GM19099 (cell line): Measurements from ENCODE around the gene OR2A2.

Source experiments
- POLR2A ChIP-seq: IDR thresholded peaks from 3 replicates; pipeline ENCODE4 v1.6.1; 2011; ENCODE audit warnings: low read depth; ENCODE audit not compliant: insufficient read length; ENCODE audit errors: extremely low read depth

Gene OR2A2, protein sequence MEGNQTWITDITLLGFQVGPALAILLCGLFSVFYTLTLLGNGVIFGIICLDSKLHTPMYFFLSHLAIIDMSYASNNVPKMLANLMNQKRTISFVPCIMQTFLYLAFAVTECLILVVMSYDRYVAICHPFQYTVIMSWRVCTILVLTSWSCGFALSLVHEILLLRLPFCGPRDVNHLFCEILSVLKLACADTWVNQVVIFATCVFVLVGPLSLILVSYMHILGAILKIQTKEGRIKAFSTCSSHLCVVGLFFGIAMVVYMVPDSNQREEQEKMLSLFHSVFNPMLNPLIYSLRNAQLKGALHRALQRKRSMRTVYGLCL

DNA sequence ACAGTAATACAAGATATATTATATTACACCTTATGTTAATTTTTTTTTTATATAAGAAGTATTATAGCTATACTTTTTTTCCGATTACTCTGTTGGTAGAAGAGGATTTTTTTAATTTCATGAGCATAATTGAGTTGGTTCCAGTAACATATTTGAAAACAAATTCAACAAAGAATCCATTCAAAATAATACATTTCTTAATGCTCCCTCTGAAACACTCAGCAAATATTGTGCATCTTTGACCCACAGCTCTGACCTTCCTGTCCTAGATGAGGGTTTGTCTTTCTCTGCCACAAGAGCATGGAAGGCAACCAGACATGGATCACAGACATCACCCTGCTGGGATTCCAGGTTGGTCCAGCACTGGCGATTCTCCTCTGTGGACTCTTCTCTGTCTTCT lies at the start of gene OR2A2:
Gene OR2A2, plus strand, starts transcription at position 301 of the 400 bp plus-strand sequence. Its CDS starts 0 bp downstream, at position 301.
- TF ChIP-seq POLR2A = no peak

DNA sequence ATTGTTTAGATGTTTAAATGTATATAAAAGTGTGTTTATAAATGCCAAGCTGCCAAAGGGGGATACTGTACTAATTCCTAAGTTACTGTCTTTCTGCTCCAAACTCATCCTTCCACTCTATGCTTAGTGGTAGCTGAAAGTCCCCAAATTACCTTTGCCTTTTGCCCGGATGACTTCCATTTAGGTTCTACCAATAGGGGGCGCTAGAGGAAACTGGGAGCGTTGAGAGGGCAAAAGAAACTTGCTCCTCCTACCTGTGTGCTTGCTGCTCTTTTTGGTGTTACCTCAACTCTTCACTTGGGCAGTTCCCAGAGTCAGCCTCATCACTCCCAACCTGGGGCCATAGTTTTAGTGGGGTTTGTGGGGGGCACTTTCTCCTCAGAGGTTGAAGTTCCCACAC lies 45.7 kb upstream of the OR2A2 start:
- no peak for TF ChIP-seq POLR2A

DNA sequence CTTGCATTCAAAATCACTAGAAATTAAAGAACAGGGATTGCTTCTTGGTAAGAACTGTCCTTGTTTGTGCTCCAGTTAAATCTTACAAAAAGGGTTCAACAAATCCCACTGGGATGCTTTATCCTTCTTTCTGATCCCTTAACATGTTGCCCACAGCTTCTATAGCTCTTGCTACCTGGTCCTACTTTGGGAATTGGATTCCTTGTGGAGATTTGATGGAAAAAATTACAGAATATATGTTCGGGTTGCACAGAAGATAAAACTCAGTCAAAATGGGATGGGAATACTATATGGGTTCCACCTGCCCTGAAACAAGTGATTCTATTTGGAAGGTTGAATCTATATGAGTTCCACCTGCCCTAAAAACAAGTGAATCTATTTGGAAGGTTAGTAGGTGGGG lies 39.9 kb upstream of the OR2A2 start, which contains the start of gene OR2A25:
Gene OR2A25, plus strand, starts transcription at position 301 of the 400 bp plus-strand sequence. CDS start 4,409 bp downstream, outside the sequence.
- no peak for TF ChIP-seq POLR2A

DNA sequence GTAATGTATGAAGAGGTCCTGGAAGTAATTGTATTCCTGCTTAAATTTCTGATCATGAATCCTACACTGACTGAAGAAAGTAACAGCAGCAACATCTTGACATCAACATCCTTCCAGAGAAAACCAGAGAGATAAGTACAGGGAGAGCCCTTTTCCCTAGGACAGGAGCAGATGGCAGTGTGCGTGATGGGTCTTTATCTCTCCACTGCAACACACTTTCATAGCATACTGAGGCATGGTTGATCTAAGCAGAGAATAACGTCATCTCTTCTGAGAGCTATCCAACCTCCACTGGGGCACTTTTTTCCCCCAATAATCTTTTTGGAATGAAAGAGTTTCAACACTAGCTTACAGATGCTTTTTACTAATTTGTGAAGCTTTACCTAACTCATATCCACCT lies 39.4 kb upstream of the OR2A2 start:
- no peak for TF ChIP-seq POLR2A

DNA sequence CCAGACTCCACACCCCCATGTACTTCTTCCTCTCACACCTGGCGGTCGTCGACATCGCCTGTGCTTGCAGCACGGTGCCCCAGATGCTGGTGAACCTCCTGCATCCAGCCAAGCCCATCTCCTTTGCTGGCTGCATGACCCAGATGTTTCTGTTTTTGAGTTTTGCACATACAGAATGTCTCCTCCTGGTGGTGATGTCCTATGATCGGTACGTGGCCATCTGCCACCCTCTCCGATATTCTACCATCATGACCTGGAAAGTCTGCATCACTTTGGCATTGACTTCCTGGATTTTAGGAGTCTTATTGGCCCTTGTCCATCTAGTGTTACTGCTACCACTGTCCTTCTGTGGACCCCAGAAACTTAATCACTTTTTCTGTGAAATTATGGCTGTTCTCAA lies 35.0 kb upstream of the OR2A2 start:
- no peak for TF ChIP-seq POLR2A

DNA sequence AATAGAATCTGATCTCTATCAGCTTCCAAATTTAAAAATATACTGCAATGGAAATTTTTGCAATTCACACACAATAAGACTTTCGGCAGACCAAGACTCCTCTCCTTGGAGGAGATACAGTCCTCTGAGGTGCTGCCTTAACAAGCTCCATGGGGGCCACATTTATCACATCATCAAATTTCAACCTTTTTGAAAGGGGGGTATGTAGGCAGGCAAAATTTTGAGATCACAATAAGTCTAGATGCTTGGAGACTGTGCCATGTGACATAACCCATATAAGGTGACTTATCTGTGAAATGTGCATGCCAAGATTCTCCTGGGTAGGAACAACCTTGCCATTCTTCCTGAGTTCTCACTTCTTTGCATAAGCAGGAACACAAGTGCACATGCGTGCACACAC lies 23.4 kb upstream of the OR2A2 start, which contains the start of gene OR2A12:
Gene OR2A12, plus strand, starts transcription at position 301 of the 400 bp plus-strand sequence. CDS start 8,830 bp downstream, outside the sequence.
- TF ChIP-seq POLR2A = no peak

DNA sequence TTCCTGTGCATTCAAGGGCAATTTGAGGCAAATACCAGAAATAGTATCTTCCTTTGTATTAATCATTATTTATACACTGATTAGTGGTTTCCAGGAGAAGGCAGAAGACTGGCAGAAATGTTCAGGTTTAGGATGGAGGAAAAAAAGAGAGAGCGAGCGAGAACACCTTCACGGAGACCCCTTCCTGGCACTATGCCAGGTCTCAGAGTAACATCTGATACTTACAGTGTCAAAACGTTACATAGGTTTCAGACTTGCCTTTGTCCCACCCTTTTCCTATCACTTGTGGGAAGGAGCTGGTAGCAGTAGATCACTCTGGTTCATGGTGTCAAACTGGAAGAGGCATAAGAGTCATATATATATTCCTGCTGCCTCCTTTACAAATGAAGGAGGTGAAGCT lies 22.7 kb upstream of the OR2A2 start:
- no peak for TF ChIP-seq POLR2A

DNA sequence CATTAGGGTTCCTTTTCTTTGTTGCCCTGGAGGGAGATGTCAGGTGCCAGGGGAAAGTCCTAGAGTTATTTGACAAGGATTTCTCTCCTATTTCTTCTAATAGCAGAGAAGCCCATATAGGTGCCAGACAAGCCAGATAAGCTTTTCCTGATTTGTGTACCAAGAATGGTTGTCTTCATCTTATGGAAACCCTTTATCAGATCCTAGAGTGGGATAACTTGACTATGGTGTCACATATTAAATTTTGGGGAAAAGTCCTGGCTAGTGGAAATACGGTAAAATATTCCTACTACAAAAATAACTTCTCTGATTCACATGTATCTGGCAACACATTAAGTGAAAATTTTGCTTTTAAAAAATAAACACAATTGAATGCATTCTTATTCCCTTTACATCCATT lies 22.2 kb upstream of the OR2A2 start:
- TF ChIP-seq POLR2A = no peak

DNA sequence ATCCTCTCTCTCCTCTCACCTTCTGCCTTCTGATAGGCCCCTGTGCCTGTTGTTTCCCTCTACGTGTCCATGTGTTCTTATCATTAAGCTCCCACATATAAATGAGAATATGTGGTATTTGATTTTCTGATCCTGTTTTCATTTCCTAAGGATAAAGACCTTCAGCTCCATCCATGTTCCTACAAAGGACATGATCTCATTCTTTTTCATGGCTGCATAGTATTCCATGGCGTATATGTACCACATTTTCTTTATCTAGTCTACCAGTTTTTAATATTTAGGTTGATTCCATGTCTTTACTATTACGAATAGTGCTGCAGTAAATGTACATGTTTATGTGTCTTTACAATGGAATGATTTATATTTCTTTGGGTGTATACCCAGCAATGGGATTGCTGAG lies 18.7 kb upstream of the OR2A2 start:
- no peak for TF ChIP-seq POLR2A

DNA sequence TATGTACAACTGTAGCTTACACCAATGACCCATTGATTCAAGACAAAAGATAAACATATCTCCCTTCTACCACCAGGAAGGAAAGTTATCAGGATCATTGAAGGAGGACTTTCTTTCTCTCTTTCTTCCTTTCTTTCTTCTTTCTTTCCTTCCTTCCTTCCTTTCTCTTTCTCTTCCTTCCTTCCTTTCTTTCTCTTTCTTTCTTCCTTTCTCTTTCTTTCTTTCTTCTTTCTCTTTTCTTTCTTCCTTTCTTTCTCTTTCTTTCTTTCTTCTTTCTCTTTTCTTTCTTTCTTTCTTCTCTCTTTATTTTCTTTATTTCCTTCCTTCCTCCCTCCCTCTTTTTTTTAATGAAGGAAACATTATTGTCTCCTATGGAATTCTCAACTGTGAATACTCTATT lies 10.6 kb upstream of the OR2A2 start:
- TF ChIP-seq POLR2A = no peak

DNA sequence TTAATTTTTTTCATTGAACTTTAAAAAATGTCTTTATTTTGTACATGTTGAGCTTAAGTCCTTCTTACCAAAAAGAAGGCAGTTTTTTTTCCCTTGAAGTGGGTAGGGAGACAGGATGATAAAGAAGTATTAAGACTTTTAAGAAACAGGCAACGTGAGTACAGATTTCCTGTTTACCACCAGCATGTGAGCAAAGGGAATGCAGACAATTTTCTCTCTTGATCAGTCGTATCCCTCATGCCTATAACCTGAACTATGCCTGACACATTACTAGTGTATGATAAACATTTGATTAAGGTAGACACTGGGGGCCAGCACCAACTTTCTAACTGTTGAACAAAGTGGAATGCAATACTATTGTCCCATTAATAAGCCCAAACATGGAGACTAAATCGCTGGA lies 8.8 kb upstream of the OR2A2 start:
- no peak for TF ChIP-seq POLR2A

DNA sequence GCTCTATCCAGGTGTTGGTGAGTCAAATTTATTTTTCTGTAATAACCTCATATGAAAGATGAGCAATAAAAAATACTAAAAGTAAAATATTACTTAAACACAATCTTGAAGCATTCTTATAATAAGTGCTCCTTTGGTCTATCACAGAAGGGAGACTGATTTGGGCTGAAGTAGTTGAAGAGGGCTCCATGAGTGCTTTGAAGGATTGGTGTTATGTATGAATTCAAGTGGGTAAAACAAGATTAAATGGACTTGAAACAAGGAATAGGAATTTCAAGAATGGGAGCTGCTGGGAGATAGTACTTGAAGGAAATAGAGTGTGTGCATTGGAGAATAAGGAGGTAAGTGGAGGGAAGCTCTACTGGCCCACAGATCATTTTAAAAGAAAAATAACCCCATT lies 7.3 kb upstream of the OR2A2 start:
- TF ChIP-seq POLR2A = no peak

DNA sequence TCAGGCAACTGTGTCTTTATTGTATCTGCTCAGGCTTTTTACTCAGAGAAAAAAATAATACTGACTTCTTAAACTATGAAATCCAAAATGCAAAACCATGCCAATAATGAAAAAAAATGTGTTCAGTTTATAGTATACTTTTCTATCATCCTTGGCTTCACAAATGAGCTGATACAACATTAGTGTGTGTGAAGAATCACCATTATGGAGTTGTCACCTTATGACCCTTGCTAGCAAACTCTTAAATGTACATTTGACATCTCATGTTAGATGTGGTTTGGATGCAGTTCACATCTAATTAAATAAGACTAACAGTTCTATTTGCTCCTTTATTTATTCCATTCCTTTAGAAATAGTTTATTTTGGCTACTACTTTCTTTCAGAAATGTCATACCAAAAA lies 4.2 kb upstream of the OR2A2 start:
- no peak for TF ChIP-seq POLR2A

DNA sequence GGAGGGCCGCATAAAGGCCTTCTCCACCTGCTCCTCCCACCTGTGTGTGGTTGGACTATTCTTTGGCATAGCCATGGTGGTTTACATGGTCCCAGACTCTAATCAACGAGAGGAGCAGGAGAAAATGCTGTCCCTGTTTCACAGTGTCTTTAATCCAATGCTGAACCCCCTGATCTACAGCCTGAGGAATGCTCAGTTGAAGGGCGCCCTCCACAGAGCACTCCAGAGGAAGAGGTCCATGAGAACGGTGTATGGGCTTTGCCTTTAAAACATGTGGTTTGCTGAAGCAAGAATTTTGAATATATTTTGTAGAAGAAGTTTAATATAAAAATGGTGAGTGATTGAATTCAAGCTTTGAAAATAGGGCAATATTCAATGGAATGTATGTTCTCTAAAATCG lies 889 bp downstream of the OR2A2 start:
- no peak for TF ChIP-seq POLR2A

DNA sequence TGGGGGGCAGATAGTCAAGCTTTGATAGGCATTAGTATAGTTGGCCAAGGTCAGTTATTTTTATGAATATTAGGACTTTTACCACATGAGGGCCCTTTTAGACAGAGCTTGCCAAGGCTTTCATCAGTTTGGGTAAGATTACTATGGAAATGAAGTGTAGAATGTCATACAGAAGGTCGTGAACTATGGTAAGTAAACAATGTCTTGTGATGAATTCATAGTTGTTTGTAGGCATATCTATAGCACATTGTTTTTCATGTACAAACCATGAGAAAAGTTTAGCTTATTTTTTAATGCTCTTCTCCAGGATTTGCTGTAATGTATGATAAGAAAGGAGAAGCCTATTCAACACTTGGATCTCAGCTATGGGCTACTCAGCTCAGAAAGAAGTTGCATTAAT lies 4.3 kb downstream of the OR2A2 start:
- TF ChIP-seq POLR2A = no peak

DNA sequence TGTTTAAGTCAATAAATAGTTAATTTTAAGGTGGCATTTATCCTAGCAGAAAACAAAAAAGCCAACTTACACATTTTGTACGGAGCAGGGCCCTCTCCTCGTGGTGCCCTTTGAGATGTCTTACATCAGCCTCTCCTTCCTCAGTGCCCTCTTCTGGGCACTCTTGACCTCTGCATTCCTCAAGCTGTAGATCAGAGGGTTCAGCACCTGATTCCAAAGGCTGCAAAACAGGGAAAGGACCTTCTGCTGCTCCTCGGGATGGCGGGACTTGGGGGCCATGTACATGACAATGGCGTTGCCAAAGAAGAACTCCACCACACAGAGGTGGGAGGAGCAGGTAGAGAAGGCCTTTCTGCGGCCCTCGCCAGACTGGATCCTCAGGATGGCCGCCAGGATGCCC lies 9.0 kb downstream of the OR2A2 start:
- no peak for TF ChIP-seq POLR2A

DNA sequence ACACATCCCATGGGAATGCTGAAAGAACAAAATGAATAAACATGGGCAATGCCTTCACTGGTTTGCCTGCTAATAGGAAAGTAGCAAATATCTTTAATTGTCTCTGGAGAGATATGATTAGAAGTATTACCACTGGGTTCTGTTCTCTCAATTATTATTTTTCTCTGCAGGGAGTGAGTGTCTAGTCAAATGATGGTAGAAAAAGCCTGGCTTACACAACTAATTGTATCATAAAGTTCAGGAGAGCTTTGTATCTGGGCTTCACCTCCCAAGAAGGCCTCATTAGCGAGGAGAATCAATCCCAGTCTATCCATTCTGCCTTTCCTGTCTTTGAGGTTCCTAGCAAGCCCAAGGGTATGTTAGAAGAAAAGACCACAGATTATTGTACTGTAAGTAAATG lies 13.5 kb downstream of the OR2A2 start, which contains the start of gene OR2A14:
Gene OR2A14, plus strand, starts transcription at position 301 of the 400 bp plus-strand sequence. CDS start 5,937 bp downstream, outside the sequence.
- TF ChIP-seq POLR2A = no peak
